NB4 (cell line): Measurements from ENCODE around the gene DSCAM.

Experiments
- DNase-seq: peaks from one replicate; pipeline ENCODE4 v3.0.0; 2010; ENCODE audit warnings: low read depth
- H3K4me3 ChIP-seq: one replicate; pipeline ENCODE4 v1.5.1; 2011; ENCODE audit warnings: mild to moderate bottlenecking, low read depth, low read length, moderate library complexity
- CTCF ChIP-seq: IDR thresholded peaks from one replicate; pipeline ENCODE4 v1.5.1; 2012; ENCODE audit warnings: low read depth, low read length
- MYC ChIP-seq: IDR thresholded peaks from 2 replicates; pipeline ENCODE4 v1.6.1; 2011; ENCODE audit warnings: low read depth, low read length
- POLR2A ChIP-seq: IDR thresholded peaks from 2 replicates; pipeline ENCODE4 v1.6.1; 2011; ENCODE audit warnings: mild to moderate bottlenecking; ENCODE audit not compliant: insufficient read length; ENCODE audit errors: extremely low read depth
- TF ChIP-seq, protein P1 (sequence below): IDR thresholded peaks from 2 replicates; pipeline ENCODE4 v1.6.1; 2011; ENCODE audit warnings: low read depth, low read length

Gene DSCAM

GRCh38 chr21:40067751-40068150 lies 779.2 kb downstream of the DSCAM start:
- no peak for TF ChIP-seq CTCF
- TF ChIP-seq, protein P1, sequence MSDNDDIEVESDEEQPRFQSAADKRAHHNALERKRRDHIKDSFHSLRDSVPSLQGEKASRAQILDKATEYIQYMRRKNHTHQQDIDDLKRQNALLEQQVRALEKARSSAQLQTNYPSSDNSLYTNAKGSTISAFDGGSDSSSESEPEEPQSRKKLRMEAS = no peak
- no peak for TF ChIP-seq POLR2A
- no peak for TF ChIP-seq MYC
- no peak for DNase-seq
- no peak overlapping the region for H3K4me3 ChIP-seq

DNA sequence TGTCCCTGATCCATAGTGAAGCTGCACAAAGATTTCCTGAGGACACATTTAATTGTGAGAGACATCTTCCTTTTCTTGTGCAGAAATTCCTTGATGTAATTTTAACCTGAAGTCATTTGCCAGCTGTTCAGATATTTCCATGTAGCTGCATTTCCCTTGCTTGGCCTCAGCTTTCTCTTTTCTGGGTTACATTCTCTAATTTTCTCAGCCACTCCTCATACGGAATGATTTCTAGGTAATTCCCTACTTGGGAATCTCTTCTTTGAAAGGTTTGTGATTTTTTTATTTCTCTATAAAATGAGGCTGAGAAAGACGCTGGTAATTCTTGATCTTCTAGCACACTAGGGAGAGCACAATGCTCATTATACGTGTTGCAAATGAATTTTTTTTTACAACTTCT lies 780.7 kb downstream of the DSCAM start:
- H3K4me3 ChIP-seq = no peak overlapping the region
- DNase-seq = no peak
- TF ChIP-seq POLR2A = no peak
- TF ChIP-seq CTCF = no peak
- TF ChIP-seq, protein P1 = no peak
- no peak for TF ChIP-seq MYC

DNA sequence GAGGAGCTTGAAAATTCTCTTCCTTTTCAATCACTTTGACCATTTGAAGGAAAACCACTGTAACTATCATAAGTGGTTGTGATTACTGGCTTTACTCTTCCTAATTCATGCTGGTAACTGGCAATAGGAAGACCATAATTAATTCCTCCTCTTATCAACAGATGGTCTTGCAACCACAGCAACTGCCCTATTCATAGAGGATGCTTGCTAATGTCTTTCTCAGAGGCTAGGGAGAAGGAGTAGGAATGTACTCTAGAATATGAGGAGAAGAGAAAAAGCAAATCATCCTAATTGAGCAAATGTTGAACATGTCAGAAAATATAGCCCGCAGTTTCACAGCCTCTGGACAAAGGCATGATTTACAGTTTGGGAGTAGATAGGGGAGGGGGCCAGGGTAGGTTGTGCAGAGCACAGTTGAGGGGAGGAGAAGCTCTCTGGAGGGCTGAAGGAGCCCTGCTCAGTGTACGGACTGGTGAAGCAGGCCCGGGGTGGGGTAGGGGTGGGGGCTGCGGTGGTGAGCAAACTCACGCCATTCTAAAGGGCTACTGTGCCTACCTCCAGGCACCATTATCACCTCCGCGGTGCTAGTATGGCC lies 786.8 kb downstream of the DSCAM start:
- no peak for DNase-seq
- TF ChIP-seq, protein P1 = no peak
- TF ChIP-seq POLR2A = no peak
- no peak for TF ChIP-seq MYC
- H3K4me3 ChIP-seq = no peak overlapping the region

DNA sequence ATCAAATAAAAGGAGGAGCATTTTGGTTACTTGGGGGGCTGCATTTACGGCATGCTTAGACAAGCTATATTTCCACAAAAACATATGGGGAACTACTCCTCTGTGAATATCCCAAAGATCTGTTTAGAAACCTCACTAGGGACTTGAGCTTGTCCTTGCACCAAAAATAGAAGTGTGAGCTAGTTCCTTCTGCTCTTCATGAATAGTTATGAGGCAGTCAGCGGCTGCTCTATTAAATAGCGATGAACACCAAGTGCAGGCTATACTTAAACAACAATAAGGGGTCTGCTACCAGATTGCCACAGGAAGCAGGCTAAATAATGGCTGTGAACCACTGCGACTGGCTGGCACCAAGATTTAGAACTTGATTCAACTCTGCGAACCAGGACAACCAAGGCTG lies 789.6 kb downstream of the DSCAM start:
- no peak overlapping the region for H3K4me3 ChIP-seq
- TF ChIP-seq, protein P1 = no peak
- TF ChIP-seq POLR2A = no peak
- TF ChIP-seq MYC = no peak
- TF ChIP-seq CTCF = no peak
- no peak for DNase-seq

DNA sequence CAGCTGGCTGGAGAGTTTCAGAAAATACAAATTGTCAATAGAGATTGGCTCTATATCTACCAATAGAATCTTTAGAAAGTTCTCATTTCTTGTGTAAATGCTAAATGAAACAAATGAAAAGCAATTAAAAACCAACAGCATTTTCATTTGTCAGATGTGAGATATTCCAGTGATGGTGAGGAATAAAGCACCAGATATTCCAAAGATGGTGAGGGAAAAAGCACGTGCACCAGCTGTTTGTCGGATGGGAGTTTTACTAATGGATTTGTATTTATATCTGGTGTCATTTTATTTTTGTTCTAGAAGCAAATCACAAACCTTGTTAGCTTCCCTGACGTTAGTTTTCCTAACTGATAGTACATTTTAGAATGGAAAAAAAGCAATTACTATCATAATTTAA lies 790.9 kb downstream of the DSCAM start:
- TF ChIP-seq MYC (no peak), CTCF (no peak), POLR2A (no peak)
- TF ChIP-seq, protein P1 = no peak
- DNase-seq = no peak

GRCh38 chr21:40054403-40054802 lies 792.6 kb downstream of the DSCAM start:
- TF ChIP-seq MYC = no peak
- TF ChIP-seq CTCF = no peak
- TF ChIP-seq, protein P1 = no peak
- TF ChIP-seq POLR2A = no peak
- DNase-seq = no peak
- H3K4me3 ChIP-seq = no peak overlapping the region

More for the DNA sequence above, 790.9 kb downstream of the DSCAM start:
- H3K4me3 ChIP-seq = no peak overlapping the region
